HG03520 (cell line): ENCODE measurements around the gene MYO1A.
"Not testable (repeated sequence)": the region's sequence is repeated elsewhere in the genome, so short reads cannot be mapped to it uniquely, and the experiment has no call there.

ENCODE experiments used
- ATAC-seq: cut with Tn5 transposase; IDR thresholded peaks from one replicate; pipeline ENCODE4 v1.9.1; 2021; ENCODE audit warnings: mild to moderate bottlenecking, moderate library complexity; ENCODE audit not compliant: unreplicated experiment

Gene MYO1A

GRCh38 chr12:57048423-57049118 lies 1.4 kb downstream of the MYO1A start:
- no peak for ATAC-seq

GRCh38 chr12:57047981-57048380 lies 1.9 kb downstream of the MYO1A start:
- no peak for ATAC-seq

GRCh38 chr12:57046947-57047890 lies 2.7 kb downstream of the MYO1A start:
- ATAC-seq = no peak

GRCh38 chr12:57046086-57046791 lies 3.7 kb downstream of the MYO1A start:
- no peak for ATAC-seq

- ATAC-seq = no peak
Measured at GRCh38 chr12:57044889-57045288, 5.0 kb downstream of the MYO1A start.

- no peak for ATAC-seq
Measured at GRCh38 chr12:57044468-57044867, 5.5 kb downstream of the MYO1A start.

- no peak for ATAC-seq
Measured at GRCh38 chr12:57042695-57043094, 7.2 kb downstream of the MYO1A start.

- ATAC-seq = no peak
Measured at GRCh38 chr12:57040750-57041149, 9.2 kb downstream of the MYO1A start.

GRCh38 chr12:57040211-57040610 lies 9.7 kb downstream of the MYO1A start:
- ATAC-seq = no peak

- ATAC-seq = no peak
Measured at GRCh38 chr12:57039016-57039798, 10.7 kb downstream of the MYO1A start.

- ATAC-seq = no peak
Measured at GRCh38 chr12:57037264-57037663, 12.7 kb downstream of the MYO1A start.

- no peak for ATAC-seq
Measured at GRCh38 chr12:57033431-57033830, 16.5 kb downstream of the MYO1A start.

- ATAC-seq = no peak
Measured at GRCh38 chr12:57031789-57032188, 18.1 kb downstream of the MYO1A start.

GRCh38 chr12:57031138-57031725 lies 18.7 kb downstream of the MYO1A start:
- ATAC-seq = peak; percentile 41

- no peak for ATAC-seq
Measured at GRCh38 chr12:57029457-57029856, 20.5 kb downstream of the MYO1A start.

- no peak for ATAC-seq
Measured at GRCh38 chr12:57027805-57028153, 22.1 kb downstream of the MYO1A start.

GRCh38 chr12:57027011-57027804 lies 22.7 kb downstream of the MYO1A start:
- no peak for ATAC-seq

GRCh38 chr12:57025196-57025595 lies 24.7 kb downstream of the MYO1A start:
- ATAC-seq = no peak

GRCh38 chr12:57022324-57022723 lies 27.6 kb downstream of the MYO1A start:
- ATAC-seq = not testable (repeated sequence)
